Peyer's patch (tissue), 4 donors: Measurements from ENCODE around the gene ELFN1. TPM values are rescaled to one million over a fixed set of nuclear protein-coding genes. Genes with fewer than 3 reads are reported as not detected.

Experiments used
- DNase-seq, 3 donors: peaks; one replicate each; pipeline ENCODE4 v3.0.0-alpha.2; 2017 to 2019
- H3K27ac ChIP-seq, 4 donors: fragments of 200-600 bp; sonication (generic); one replicate each; pipeline ENCODE4 v1.5.1; 2016 to 2019
- H3K27me3 ChIP-seq, 2 donors: fragments of 200-600 bp; sonication (generic); one replicate each; pipeline ENCODE4 v1.5.1; 2019
- H3K36me3 ChIP-seq, 3 donors: fragments of 200-600 bp; sonication (generic); one replicate each; pipeline ENCODE4 v1.5.1; 2016 to 2019
- H3K4me1 ChIP-seq, 4 donors: fragments of 200-600 bp; sonication (generic); one replicate each; pipeline ENCODE4 v1.5.1; 2016 to 2019
- H3K4me3 ChIP-seq, 4 donors: fragments of 200-600 bp; sonication (generic); 1 replicate in 3 of 4; 2 replicates in 1 of 4; pipeline ENCODE4 v1.5.1; 2016 to 2019; ENCODE audit warnings: mild to moderate bottlenecking in 1 of 4
- H3K9me3 ChIP-seq, 4 donors: fragments of 200-600 bp; sonication (generic); one replicate each; pipeline ENCODE4 v1.5.1; 2016 to 2019; ENCODE audit warnings: mild to moderate bottlenecking in 1 of 4
- POLR2A ChIP-seq, 2 donors: fragments of 450-650 bp; IDR thresholded peaks; one replicate each; pipeline ENCODE4 v1.5.1; 2017; ENCODE audit warnings: antibody characterized with exemption in 2 of 2, mild to moderate bottlenecking in 2 of 2, moderate library complexity in 2 of 2
- total RNA-seq, 4 donors: library from RNA; depleted of rRNA; stranded (reverse); fragments of >200 nt; gene quantifications; one replicate each; pipeline ENCODE4 v1.1.0, GENCODE V29; 2016
- TF ChIP-seq, protein P1 (sequence below), 6 experiments: fragments of 450-650 bp in 4 of 6; fragments of 200-600 bp in 2 of 6; sonication (generic) in 1 of 6; IDR thresholded peaks; one replicate each; pipeline ENCODE4 v1.5.1; 2017 to 2019; ENCODE audit warnings: antibody characterized with exemption in 6 of 6, mild to moderate bottlenecking in 3 of 6, moderate library complexity in 1 of 6

ELFN1 gene
- total RNA-seq, 4 donors from 2014 or later, result 0.80 TPM; not detected in 3

DNA sequence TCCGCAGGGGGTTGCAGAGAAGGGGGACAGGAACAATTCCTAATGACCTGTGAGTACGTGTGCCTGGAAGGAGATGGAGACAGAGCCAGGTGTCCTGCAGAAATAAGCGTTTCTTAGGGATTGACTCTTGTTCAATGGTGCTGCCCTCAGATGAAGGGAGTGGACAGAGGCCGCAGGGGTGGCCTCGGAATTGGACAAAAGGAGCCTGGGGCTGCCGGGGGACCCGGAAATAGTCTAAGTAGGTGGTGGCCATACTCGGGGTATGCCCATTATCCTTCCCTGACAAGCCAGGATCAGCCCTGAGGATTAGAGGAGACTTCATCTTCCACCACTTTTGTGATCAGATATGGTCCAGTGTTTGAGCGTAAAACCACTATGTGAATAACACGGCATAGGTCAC is 39.2 kb downstream of the ELFN1 start:
- DNase-seq, result peak in 2 of 3 donors; percentile 4 to 26
- Histone ChIP-seq H3K9me3 (peaks cover 0 to 6% (median 2%) of the 10 kb centered on the region in 4 donors), H3K4me3 (no peak overlapping the region), H3K27me3 (no peaks in the 10 kb centered on the region), H3K36me3 (no peaks in the 10 kb centered on the region), H3K4me1 (no peaks in the 10 kb centered on the region), H3K27ac (no peak overlapping the region)
- TF ChIP-seq, protein P1, sequence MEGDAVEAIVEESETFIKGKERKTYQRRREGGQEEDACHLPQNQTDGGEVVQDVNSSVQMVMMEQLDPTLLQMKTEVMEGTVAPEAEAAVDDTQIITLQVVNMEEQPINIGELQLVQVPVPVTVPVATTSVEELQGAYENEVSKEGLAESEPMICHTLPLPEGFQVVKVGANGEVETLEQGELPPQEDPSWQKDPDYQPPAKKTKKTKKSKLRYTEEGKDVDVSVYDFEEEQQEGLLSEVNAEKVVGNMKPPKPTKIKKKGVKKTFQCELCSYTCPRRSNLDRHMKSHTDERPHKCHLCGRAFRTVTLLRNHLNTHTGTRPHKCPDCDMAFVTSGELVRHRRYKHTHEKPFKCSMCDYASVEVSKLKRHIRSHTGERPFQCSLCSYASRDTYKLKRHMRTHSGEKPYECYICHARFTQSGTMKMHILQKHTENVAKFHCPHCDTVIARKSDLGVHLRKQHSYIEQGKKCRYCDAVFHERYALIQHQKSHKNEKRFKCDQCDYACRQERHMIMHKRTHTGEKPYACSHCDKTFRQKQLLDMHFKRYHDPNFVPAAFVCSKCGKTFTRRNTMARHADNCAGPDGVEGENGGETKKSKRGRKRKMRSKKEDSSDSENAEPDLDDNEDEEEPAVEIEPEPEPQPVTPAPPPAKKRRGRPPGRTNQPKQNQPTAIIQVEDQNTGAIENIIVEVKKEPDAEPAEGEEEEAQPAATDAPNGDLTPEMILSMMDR (IDR thresholded peaks at IDR 0.05), result no peak
- TF ChIP-seq POLR2A (IDR thresholded peaks at IDR 0.05), result no peak

- TF ChIP-seq, protein P1 (IDR thresholded peaks at IDR 0.05), result peak in 2 of 6 experiments; percentile 23 to 30
- TF ChIP-seq POLR2A (IDR thresholded peaks at IDR 0.05), result no peak
- no peaks in the 10 kb centered on the region for H3K27me3 ChIP-seq
- no peaks in the 10 kb centered on the region for H3K4me1 ChIP-seq
Measured at GRCh38 chr7:1709900-1710299, 39.8 kb downstream of the ELFN1 start.

GRCh38 chr7:1710936-1711335 is 40.9 kb downstream of the ELFN1 start:
- TF ChIP-seq, protein P1 (IDR thresholded peaks at IDR 0.05), result no peak
- no peak for TF ChIP-seq POLR2A (IDR thresholded peaks at IDR 0.05)
- H3K36me3 ChIP-seq, result no peaks in the 10 kb centered on the region
- no peaks in the 10 kb centered on the region for H3K27me3 ChIP-seq
- H3K4me1 ChIP-seq, result no peaks in the 10 kb centered on the region
- no peak overlapping the region for H3K27ac ChIP-seq
- peaks cover 0 to 6% (median 2%) of the 10 kb centered on the region in 4 donors for H3K9me3 ChIP-seq
- H3K4me3 ChIP-seq, result no peak overlapping the region
- peak in 1 of 3 donors; percentile 15 for DNase-seq

More at GRCh38 chr7:1709900-1710299, 39.8 kb downstream of the ELFN1 start:
- no peak for DNase-seq
- H3K36me3 ChIP-seq, result no peaks in the 10 kb centered on the region
- no peak overlapping the region for H3K27ac ChIP-seq
- H3K9me3 ChIP-seq, result peaks cover 0 to 6% (median 2%) of the 10 kb centered on the region in 4 donors
- H3K4me3 ChIP-seq, result no peak overlapping the region

DNA sequence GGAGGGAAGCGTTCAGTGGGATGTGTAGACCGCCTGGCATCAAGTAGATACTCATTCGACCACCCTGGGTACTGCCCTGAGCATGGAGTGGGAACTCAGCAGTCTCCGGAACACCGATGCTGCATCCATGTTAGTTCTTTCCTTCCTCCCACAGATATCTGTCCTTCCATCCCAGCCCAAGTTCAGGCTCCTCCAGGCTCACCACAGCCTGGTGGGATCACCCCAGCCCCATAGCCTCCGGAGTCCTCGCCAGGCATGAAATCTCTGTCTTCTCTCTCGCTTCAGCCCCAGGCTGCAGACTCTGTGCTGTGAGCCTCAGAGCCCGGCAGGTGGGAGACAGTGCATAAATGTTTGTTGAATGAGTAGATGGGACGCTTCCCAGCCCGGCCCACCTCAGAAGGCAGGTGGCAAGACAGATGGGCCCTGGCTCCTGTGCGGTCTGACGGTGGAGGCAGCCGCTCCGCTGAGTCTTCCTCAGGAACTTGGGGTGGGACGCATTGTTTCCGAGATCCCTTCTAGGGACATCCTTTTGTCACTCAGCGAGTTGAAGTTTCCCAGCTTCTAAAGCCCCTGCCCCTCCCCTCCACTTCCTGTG is 42.9 kb downstream of the ELFN1 start:
- Histone ChIP-seq H3K9me3 (peaks cover 0 to 6% (median 2%) of the 10 kb centered on the region in 4 donors), H3K27ac (no peak overlapping the region), H3K27me3 (no peaks in the 10 kb centered on the region), H3K4me1 (no peaks in the 10 kb centered on the region), H3K36me3 (no peaks in the 10 kb centered on the region), H3K4me3 (no peak overlapping the region)
- no peak for DNase-seq
- TF ChIP-seq, protein P1 (IDR thresholded peaks at IDR 0.05), result no peak
- no peak for TF ChIP-seq POLR2A (IDR thresholded peaks at IDR 0.05)

GRCh38 chr7:1713502-1714484 is 43.7 kb downstream of the ELFN1 start:
- no peak for TF ChIP-seq POLR2A (IDR thresholded peaks at IDR 0.05)
- TF ChIP-seq, protein P1 (IDR thresholded peaks at IDR 0.05), result no peak
- Histone ChIP-seq H3K27ac (no peak overlapping the region), H3K9me3 (peaks cover 0 to 6% (median 2%) of the 10 kb centered on the region in 4 donors), H3K27me3 (no peaks in the 10 kb centered on the region), H3K4me3 (no peak overlapping the region), H3K4me1 (no peaks in the 10 kb centered on the region), H3K36me3 (no peaks in the 10 kb centered on the region)
- DNase-seq, result no peak
